Loucy (cell line): ENCODE results near the gene ERC1.
A peak's percentile ranks its signal among the peaks of the same experiment; 100 is the strongest.

ENCODE experiments used
- H2AFZ ChIP-seq: fragments of 200-600 bp; sonication (generic); 2 replicates; pipeline ENCODE4 v1.6.0; 2016; ENCODE audit warnings: antibody characterized with exemption, mild to moderate bottlenecking, low read length, moderate library complexity
- H3F3A ChIP-seq: fragments of 200-600 bp; 2 replicates; pipeline ENCODE4 v1.6.0; 2016; ENCODE audit warnings: antibody characterized with exemption, low read depth, mild to moderate bottlenecking
- H3K27me3 ChIP-seq: fragments of 200-600 bp; sonication (generic); 2 replicates; pipeline ENCODE4 v1.6.1; 2014; ENCODE audit warnings: low read length, mild to moderate bottlenecking; ENCODE audit not compliant: insufficient read depth, poor library complexity, severe bottlenecking
- H3K36me3 ChIP-seq: fragments of 200-600 bp; sonication (generic); 2 replicates; pipeline ENCODE4 v1.6.1; 2016; ENCODE audit warnings: low read length; ENCODE audit not compliant: insufficient read depth
- H3K4me1 ChIP-seq: fragments of 200-600 bp; sonication (generic); 2 replicates; pipeline ENCODE4 v1.5.1; 2014; ENCODE audit warnings: low read length, mild to moderate bottlenecking; ENCODE audit not compliant: insufficient read depth, poor library complexity, severe bottlenecking
- H3K4me2 ChIP-seq: fragments of 200-600 bp; sonication (generic); 2 replicates; pipeline ENCODE4 v1.6.0; 2014; ENCODE audit warnings: antibody characterized with exemption, low read length, low read depth, mild to moderate bottlenecking; ENCODE audit not compliant: poor library complexity, severe bottlenecking
- H3K4me3 ChIP-seq: fragments of 200-600 bp; sonication (generic); 2 replicates; pipeline ENCODE4 v1.5.1; 2014; ENCODE audit warnings: low read length, mild to moderate bottlenecking, mixed read lengths; ENCODE audit not compliant: poor library complexity, severe bottlenecking
- H3K79me2 ChIP-seq: fragments of 200-600 bp; sonication (generic); 2 replicates; pipeline ENCODE4 v1.6.1; 2014; ENCODE audit warnings: low read length; ENCODE audit not compliant: insufficient read depth
- H3K9ac ChIP-seq: fragments of 200-600 bp; sonication (generic); 2 replicates; pipeline ENCODE4 v1.6.0; 2014; ENCODE audit warnings: mild to moderate bottlenecking, low read depth, low read length, moderate library complexity; ENCODE audit not compliant: poor library complexity, severe bottlenecking
- H3K9me2 ChIP-seq: fragments of 200-600 bp; sonication (generic); replicated peaks from 2 replicates; pipeline ENCODE4 v1.6.1; 2016; ENCODE audit warnings: low read depth, low read length, mixed read lengths
- H3K9me3 ChIP-seq: fragments of 200-600 bp; sonication (generic); 2 replicates; pipeline ENCODE4 v1.6.1; 2014; ENCODE audit warnings: mild to moderate bottlenecking, antibody characterized with exemption, low read length, low read depth; ENCODE audit not compliant: insufficient read depth
- H4K20me1 ChIP-seq: fragments of 200-600 bp; sonication (generic); 2 replicates; pipeline ENCODE4 v1.6.0; 2014; ENCODE audit warnings: antibody characterized with exemption, low read length, mild to moderate bottlenecking; ENCODE audit not compliant: insufficient read depth, poor library complexity, severe bottlenecking
- EZH2phosphoT487 ChIP-seq: fragments of 200-600 bp; IDR thresholded peaks from 2 replicates; pipeline ENCODE4 v1.6.1; 2018; ENCODE audit warnings: antibody characterized with exemption, mild to moderate bottlenecking, moderate library complexity, borderline replicate concordance
- TF ChIP-seq, protein P1 (sequence below): fragments of 200-600 bp; sonication (generic); conservative IDR thresholded peaks from 2 replicates; pipeline ENCODE4 v1.5.1; 2014; ENCODE audit warnings: mild to moderate bottlenecking, antibody characterized with exemption, low read length

Gene ERC1

DNA sequence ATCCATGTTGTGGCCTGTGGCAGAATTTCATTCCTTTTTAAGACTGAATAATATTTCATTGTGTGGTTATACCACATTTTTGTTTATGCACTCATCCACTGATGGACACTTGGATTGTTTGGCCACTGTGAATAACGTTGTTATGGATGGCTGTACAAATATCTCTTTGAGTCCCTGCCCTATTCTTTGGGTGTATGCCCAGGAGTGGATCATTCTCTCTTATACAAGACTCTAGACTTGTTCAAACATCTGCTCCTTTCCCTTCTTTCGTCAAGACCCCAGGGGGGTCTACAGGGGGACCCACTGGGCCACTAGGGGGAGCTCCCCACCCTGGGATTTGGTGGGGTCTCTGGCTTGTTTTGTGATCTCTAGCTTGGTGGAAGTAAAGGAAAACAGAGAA lies 526.0 kb downstream of the ERC1 start:
- TF ChIP-seq, protein P1, sequence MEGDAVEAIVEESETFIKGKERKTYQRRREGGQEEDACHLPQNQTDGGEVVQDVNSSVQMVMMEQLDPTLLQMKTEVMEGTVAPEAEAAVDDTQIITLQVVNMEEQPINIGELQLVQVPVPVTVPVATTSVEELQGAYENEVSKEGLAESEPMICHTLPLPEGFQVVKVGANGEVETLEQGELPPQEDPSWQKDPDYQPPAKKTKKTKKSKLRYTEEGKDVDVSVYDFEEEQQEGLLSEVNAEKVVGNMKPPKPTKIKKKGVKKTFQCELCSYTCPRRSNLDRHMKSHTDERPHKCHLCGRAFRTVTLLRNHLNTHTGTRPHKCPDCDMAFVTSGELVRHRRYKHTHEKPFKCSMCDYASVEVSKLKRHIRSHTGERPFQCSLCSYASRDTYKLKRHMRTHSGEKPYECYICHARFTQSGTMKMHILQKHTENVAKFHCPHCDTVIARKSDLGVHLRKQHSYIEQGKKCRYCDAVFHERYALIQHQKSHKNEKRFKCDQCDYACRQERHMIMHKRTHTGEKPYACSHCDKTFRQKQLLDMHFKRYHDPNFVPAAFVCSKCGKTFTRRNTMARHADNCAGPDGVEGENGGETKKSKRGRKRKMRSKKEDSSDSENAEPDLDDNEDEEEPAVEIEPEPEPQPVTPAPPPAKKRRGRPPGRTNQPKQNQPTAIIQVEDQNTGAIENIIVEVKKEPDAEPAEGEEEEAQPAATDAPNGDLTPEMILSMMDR, result peak; percentile 93
- no peak for TF ChIP-seq EZH2phosphoT487

GRCh38 chr12:1517734-1518525 lies 526.9 kb downstream of the ERC1 start:
- H4K20me1 ChIP-seq, result no peaks in the 10 kb centered on the region
- H3K9me2 ChIP-seq, result no peaks in the 10 kb centered on the region
- no peak overlapping the region for H3K4me2 ChIP-seq
- H3K36me3 ChIP-seq, result no peaks in the 10 kb centered on the region
- no peaks in the 10 kb centered on the region for H3K9me3 ChIP-seq
- no peaks in the 10 kb centered on the region for H3K4me1 ChIP-seq
- H3K79me2 ChIP-seq, result no peaks in the 10 kb centered on the region
- H3K9ac ChIP-seq, result no peak overlapping the region
- no peaks in the 10 kb centered on the region for H3K27me3 ChIP-seq
- H2AFZ ChIP-seq, result no peak overlapping the region
- no peaks in the 10 kb centered on the region for H3F3A ChIP-seq
- TF ChIP-seq, protein P1, result no peak
- TF ChIP-seq EZH2phosphoT487, result no peak
- H3K4me3 ChIP-seq, result no peak overlapping the region

More for the DNA sequence above, 526.0 kb downstream of the ERC1 start:
- H3K4me2 ChIP-seq, result no peak overlapping the region
- no peak overlapping the region for H2AFZ ChIP-seq
- no peak overlapping the region for H3K9ac ChIP-seq
- H3K4me1 ChIP-seq, result no peaks in the 10 kb centered on the region
- H3K27me3 ChIP-seq, result no peaks in the 10 kb centered on the region
- no peaks in the 10 kb centered on the region for H3K79me2 ChIP-seq
- H3F3A ChIP-seq, result no peaks in the 10 kb centered on the region
- no peaks in the 10 kb centered on the region for H3K9me2 ChIP-seq
- no peaks in the 10 kb centered on the region for H4K20me1 ChIP-seq
- H3K36me3 ChIP-seq, result no peaks in the 10 kb centered on the region
- H3K4me3 ChIP-seq, result no peak overlapping the region
- no peaks in the 10 kb centered on the region for H3K9me3 ChIP-seq

GRCh38 chr12:1518591-1519516 lies 527.8 kb downstream of the ERC1 start:
- no peaks in the 10 kb centered on the region for H3K4me1 ChIP-seq
- H3K36me3 ChIP-seq, result no peaks in the 10 kb centered on the region
- H3K79me2 ChIP-seq, result no peaks in the 10 kb centered on the region
- no peaks in the 10 kb centered on the region for H4K20me1 ChIP-seq
- no peaks in the 10 kb centered on the region for H3F3A ChIP-seq
- H3K9me3 ChIP-seq, result no peaks in the 10 kb centered on the region
- H3K4me2 ChIP-seq, result no peak overlapping the region
- no peak for TF ChIP-seq EZH2phosphoT487
- TF ChIP-seq, protein P1, result no peak
- H2AFZ ChIP-seq, result no peak overlapping the region
- H3K4me3 ChIP-seq, result no peak overlapping the region
- no peaks in the 10 kb centered on the region for H3K9me2 ChIP-seq
- H3K9ac ChIP-seq, result no peak overlapping the region
- H3K27me3 ChIP-seq, result no peaks in the 10 kb centered on the region
